ENCODE data around the gene SYNGR3. TPM values are rescaled to one million over a fixed set of nuclear protein-coding genes. Genes with fewer than 3 reads are reported as not detected.

SYNGR3 gene
- total RNA-seq, 4 donors from 2014 or later, result 2.3 TPM; not detected in 3

GRCh38 chr16:2034696-2035430 lies 45.1 kb downstream of the SYNGR3 start:
- in situ Hi-C loops (cut with MboI; ENCODE audit: low sequenced_read_pairs in 4 of 4), result no loop called here
- H3K9me3 ChIP-seq, result no peaks in the 10 kb centered on the region
- H3K4me3 ChIP-seq, result peak overlapping the region; percentile 38 to 62 (median 45)
- no peak for DNase-seq
- ATAC-seq, result no peak
- intact Hi-C loops (cut with DNase I; ENCODE audit: low total_unique reads), result no loop called here
- H3K27ac ChIP-seq, result peak overlapping the region; percentile 67 to 84 (median 76)
- H3K4me1 ChIP-seq, result peaks cover 8 to 42% of the 10 kb centered on the region in 2 donors
- TF ChIP-seq CTCF (IDR thresholded peaks at IDR 0.05 in 4 of 5, conservative IDR thresholded peaks at IDR 0.05 in 1 of 5) (no peak), POLR2A (IDR thresholded peaks at IDR 0.05) (no peak)
- H3K27me3 ChIP-seq, result no peaks in the 10 kb centered on the region
- H3K36me3 ChIP-seq, result no peaks in the 10 kb centered on the region

GRCh38 chr16:2035431-2036199 lies 45.8 kb downstream of the SYNGR3 start:
- in situ Hi-C loops (cut with MboI; ENCODE audit: low sequenced_read_pairs in 4 of 4) (no loop called here), intact Hi-C loops (cut with DNase I; ENCODE audit: low total_unique reads) (no loop called here)
- H3K4me3 ChIP-seq, result peak overlapping the region; percentile 38 to 62 (median 45)
- no peaks in the 10 kb centered on the region for H3K36me3 ChIP-seq
- no peaks in the 10 kb centered on the region for H3K9me3 ChIP-seq
- peak overlapping the region; percentile 67 to 84 (median 76) for H3K27ac ChIP-seq
- no peaks in the 10 kb centered on the region for H3K27me3 ChIP-seq
- TF ChIP-seq CTCF (IDR thresholded peaks at IDR 0.05 in 4 of 5, conservative IDR thresholded peaks at IDR 0.05 in 1 of 5) (no peak), POLR2A (IDR thresholded peaks at IDR 0.05) (no peak)
- DNase-seq (no peak), ATAC-seq (no peak)
- H3K4me1 ChIP-seq, result peaks cover 16 to 50% of the 10 kb centered on the region in 2 donors

- H3K4me3 ChIP-seq, result peak overlapping the region; percentile 38 to 62 (median 45)
- DNase-seq, result no peak
- peaks cover 24 to 57% of the 10 kb centered on the region in 2 donors for H3K4me1 ChIP-seq
- no peak for ATAC-seq
- intact Hi-C loops (cut with DNase I; ENCODE audit: low total_unique reads) (no loop called here), in situ Hi-C loops (cut with MboI; ENCODE audit: low sequenced_read_pairs in 4 of 4) (no loop called here)
- TF ChIP-seq POLR2A (IDR thresholded peaks at IDR 0.05) (no peak), CTCF (IDR thresholded peaks at IDR 0.05 in 4 of 5, conservative IDR thresholded peaks at IDR 0.05 in 1 of 5) (no peak)
- H3K27ac ChIP-seq, result peak overlapping the region; percentile 67 to 84 (median 76)
- no peaks in the 10 kb centered on the region for H3K36me3 ChIP-seq
- H3K9me3 ChIP-seq, result no peaks in the 10 kb centered on the region
- no peaks in the 10 kb centered on the region for H3K27me3 ChIP-seq
Measured at GRCh38 chr16:2036200-2036966, 46.6 kb downstream of the SYNGR3 start.

- Histone ChIP-seq H3K9me3 (no peaks in the 10 kb centered on the region), H3K4me1 (peaks cover 29 to 53% of the 10 kb centered on the region in 2 donors), H3K27ac (peak overlapping the region; percentile 67 to 84 (median 76)), H3K36me3 (no peaks in the 10 kb centered on the region), H3K27me3 (no peaks in the 10 kb centered on the region), H3K4me3 (peak overlapping the region; percentile 5 to 62 (median 39))
- intact Hi-C loops (cut with DNase I; ENCODE audit: low total_unique reads) (no loop called here), in situ Hi-C loops (cut with MboI; ENCODE audit: low sequenced_read_pairs in 4 of 4) (no loop called here)
- DNase-seq (no peak), ATAC-seq (no peak)
- TF ChIP-seq CTCF (IDR thresholded peaks at IDR 0.05 in 4 of 5, conservative IDR thresholded peaks at IDR 0.05 in 1 of 5), result no peak
- TF ChIP-seq POLR2A (IDR thresholded peaks at IDR 0.05), result no peak
Measured at GRCh38 chr16:2037115-2037514, 47.3 kb downstream of the SYNGR3 start.
